NCI-H510A (cell line): Measurements from ENCODE around the gene TENT4B.
A peak's percentile ranks its signal among the peaks of the same experiment; 100 is the strongest.

Experiments
- DNase-seq: peaks from one replicate; lab custom pipeline; 2025; lab: John Stamatoyannopoulos, UW

TENT4B gene

DNA sequence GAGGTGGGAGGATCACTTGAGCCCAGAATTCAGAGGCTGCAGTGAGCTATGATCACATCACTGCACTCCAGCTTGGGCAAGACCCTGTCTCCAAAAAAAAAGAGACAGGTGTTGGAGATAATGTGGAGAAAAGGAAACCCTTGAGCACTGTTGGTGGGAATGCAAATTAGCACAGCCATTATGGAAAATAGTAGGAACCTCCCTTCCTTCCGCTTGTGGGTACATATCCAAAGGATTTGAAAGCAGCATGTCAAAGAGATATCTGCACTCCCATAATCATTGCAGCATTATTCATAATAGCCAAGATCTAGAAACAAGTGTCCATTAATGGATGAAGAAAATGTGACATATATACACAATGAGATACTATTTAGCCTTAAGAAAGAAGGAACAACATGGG is 103.5 kb downstream of the TENT4B start:
- DNase-seq = no peak

DNA sequence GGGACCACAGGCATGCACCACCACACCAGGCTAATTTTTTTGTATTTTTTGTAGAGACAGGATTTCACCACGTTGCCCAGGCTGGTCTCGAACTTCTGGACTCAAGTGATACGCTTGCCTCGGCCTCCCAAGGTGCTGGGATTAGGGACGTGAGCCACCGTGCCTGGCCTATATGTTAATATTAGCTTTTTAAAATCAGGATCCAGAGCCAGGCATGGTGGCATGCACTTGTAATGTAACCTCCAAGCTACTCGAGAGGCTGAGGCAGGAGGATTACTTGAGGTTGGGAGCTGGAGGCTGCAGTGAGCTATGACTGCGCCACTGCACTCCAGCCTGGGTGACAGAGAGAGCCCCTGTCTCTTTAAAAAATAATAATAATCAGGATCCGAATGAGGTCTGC is 104.8 kb downstream of the TENT4B start:
- DNase-seq = no peak

DNA sequence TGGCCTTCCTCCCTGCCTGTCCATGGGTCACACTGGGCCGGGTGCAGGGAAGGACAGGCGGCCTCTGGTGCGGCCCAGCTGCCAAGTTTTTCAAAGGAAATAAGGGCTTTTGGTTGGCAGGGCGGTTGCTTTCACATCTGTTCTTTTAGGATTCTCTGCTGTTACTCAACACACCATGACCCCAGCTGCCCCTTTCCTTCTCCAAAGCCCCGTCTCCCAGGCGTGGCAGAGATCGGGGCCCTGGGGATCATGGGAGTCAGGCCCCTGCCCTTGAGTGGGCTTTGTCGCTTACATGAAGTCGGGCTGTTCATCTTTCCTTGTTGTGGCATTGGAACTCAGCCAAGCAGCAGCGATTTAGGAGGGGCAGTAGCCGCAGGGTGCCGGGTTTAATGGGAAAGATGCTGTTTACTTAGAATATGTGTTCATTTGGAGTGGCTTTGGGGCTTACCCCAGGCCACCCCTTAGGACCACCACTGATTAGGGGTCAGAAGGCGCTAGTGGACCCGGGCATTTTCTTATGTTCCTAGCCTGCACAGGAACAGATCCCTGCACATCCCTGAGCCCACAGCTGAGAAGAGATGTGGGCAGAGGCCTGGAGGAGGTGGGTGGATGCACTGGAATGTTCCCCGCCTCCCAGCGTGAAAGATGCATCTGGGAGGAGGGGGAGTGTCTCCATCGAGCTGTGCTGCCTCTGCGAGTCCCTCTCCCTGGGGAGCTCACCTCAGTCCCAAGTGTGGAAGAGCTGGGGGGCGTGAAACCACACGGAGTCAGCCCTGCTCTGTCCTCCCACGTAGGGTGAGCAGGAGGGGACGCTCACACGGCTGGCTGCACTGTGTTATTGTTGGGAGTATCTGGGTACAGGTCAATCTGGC is 106.5 kb downstream of the TENT4B start:
- DNase-seq = peak; percentile 37

DNA sequence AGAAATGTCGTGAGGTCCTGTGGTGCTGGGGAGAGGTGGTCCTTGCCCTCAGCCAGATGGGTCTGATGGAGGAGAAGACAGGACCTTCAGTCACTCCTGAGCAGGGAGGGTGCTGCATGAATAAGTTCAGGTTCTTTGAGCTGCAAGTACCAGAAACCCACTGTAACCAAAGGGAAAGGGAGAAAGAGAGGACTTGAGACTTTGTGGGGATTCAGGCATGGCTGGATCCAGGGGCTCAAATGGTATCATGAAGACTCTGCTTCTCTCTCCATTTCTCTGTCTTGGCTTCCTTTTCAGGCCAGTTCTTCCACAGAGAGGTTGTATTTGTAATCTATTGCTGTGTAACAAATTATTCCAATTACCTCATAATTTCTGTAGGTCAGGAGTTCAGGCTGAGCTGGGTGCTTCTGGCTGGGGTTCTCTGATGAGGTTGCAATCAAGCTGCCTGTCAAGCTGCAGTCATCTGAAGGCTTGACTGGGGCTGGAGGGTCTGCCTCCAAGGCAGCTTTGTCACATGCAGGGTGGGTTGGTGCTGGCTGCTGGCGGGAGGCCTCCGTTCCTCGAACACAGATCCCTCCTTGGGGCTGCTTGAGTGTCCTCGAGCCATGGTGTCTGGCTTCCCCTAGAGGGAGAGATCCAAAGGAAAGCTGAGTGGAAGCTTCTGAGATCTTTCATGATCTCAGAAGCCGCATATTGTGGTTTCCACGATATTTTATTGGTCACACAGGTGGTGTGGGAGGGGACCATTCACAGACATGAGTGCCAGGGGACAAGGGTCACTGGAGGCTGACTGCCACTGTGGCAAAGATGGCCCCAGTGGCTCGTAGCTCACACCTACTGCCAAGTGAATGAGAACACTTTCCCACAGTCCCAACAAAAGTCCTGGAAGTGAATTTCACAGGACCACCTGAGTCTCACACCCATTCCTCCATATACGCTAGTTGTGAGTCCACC is 107.4 kb downstream of the TENT4B start:
- DNase-seq = no peak

DNA sequence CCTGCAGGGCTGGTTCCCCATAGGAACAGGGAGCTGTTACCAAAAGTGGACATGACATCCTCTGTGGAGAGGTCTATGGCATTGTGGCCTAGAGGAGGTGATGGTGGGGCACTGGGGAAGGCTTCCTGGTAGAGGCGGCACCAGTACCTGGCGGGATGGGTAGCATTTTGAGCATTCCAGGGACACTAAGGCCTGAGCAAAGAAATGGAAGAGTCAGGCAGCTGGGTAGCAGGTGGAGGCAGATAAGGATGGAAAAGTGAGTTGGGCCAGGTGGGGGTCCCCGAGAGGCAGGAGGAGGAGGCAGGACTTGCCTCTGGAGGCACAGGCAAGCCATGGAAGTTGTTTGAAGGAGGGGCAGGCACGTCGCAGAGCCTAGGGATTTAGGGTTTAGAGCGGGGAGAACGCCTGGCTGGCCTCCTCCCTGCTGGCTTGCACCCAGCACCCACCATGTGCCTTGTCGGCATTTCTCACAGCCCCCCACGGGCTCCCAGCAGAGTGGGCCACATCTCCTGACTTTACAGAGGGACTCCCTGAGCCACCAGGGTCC is 108.1 kb downstream of the TENT4B start:
- no peak for DNase-seq

DNA sequence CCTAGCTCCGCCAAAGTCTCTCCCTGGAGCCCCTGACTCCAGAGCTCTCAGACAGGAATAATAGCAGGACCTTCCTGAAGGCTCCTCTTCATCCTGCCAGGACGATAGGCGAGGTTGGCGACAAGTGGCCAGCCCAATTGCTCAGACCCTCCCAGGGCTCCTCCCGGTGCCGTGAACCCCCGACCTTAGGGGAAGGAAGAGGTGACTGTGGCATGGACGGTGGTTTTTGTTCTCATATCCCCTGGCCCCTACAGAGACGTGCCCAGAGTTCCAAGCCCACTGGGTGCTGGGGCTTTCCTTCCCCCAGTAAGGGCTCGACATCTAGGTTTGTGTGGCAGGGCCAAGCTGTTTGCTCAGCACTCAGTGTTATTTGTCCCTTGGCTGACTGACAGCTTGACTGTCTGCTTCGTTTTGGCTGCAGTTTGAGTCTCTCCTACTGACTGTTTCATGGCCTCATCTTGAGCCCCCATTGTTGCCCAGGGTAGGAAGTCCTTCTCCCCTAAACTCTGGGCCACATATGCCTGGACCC is 108.7 kb downstream of the TENT4B start:
- DNase-seq = no peak

DNA sequence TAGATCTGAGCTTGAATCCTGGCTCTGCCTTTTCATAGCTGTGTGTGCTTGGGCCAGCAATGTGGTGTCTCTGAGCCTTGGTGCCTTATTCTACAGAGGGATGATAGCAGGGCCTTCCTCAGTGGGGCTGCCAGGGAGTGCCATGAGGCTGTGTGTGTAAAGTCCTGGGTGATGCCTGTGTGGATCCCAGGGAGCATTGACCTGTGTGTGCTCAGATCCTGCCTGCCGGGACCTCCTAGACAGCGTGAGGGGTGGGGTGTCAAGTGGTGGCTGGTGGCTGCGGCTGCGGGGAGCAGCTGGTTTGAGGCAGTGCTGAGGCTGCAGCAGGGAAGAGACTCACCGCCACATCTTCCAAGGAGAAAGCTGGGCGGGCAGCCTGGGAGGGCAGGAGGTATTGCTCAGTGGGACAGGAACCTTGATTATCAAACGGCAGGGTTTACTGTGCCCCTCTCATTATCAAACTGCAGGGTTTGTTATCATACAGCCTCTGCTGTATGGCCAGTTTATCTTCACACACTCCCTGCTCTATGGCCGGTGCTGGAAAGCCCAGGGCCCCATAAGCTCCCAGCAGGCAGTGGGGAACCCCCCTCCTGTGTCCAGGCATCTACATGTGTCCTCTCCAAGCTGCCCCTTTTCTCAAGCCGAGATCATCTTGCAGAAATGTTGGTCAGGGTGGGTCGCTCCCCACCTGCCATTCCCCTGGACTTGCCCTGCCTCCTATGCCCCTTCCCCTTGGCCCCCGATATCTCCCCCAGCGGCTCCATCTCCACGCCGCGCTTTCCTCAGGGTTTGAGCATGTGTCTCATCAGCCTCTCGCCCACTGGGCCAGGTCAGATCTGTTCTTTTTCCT is 110.2 kb downstream of the TENT4B start:
- DNase-seq = no peak

DNA sequence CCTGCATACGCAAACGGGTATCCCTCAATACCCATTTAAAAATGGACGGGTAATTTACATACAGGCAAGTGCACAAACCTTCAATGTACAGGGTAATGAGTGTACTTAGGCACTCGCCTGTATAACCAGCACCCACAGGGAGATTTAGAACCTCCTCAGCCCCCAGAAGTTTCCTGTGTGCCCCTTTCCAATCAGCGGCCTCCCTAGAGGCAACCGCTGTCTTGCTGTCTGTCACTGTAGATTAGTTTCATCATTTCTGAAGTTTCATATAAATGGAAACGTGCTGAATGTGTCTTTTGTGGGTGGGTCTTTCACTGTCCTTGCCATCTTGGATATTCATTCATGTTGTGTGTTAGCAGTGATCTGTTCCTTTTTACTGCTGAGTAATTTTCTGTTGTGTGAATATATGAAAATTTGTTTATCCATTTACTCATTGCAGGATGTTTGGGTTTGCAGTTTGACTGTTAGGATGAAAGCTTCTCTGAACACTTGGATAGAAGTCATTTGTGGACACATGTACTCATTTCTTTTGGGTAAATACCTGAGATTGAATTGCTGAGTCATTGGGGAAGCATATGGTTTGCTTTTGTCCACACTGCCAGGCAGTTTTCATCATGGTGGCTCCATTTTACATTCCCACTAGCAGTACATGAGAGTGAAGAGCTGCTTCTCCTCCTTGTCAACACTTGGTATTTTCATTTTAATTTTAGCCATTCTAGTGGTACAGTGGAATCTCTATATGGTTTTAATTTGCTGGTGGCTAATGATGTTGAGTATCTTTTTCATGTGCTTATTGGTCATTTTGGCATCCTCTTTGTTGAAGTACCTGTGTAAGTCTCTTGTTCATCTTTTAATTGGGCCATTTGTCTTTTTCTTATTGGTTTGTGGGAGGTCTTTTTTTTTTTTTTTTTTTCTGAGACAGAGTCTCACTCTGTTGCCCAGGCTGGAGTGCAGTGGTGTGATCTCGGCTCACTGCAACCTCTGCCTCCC is 111.1 kb downstream of the TENT4B start:
- DNase-seq = no peak

DNA sequence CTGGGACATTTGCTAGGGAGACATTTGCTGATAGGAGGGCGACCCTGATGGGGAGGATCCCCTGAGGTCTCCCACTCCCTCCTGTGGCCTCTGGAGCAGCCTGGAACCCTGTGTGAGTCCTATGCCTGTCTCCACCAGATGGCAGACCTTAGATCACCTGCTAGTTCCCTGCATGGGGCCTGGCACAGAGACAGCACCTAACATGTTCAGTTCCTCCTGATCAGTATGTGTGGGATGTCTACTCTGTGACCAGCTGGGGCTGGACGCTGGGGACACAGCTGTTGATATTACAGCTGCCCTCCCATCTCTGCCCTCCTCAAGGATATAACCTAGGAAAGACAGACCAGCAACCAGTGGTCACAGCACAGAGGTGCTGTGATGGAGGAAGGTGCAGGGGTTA is 112.2 kb downstream of the TENT4B start:
- DNase-seq = peak; percentile 70

DNA sequence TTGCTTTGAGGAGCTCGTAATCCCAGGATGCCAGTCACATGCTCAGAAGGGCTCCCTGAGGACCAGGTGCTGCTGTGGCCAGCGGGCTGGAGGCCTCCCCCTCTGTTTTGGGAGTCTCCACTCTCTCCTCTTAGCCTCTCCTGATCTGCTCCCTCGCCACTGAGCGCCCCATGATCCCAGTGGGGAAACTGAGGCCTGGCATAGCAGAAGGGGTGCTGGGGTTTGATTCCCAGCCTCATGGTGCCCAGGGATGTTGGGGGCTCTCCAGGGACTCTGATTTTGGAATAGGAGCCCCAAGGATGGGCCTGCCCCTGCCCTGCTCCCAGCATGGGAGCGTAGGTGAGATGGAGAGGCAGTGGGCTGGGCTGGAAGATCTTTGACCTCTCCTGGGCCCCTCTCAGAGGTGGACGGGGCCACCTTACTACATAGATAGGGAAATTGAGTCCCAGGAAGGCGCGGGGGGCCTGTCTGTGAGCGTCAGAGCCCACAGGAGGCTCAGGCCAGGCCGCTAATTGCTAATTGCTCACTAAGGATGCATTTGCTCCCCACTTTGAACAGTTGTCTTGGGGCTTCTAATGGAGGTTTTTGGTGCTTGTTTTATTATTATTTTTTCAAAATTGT is 112.7 kb downstream of the TENT4B start:
- no peak for DNase-seq

DNA sequence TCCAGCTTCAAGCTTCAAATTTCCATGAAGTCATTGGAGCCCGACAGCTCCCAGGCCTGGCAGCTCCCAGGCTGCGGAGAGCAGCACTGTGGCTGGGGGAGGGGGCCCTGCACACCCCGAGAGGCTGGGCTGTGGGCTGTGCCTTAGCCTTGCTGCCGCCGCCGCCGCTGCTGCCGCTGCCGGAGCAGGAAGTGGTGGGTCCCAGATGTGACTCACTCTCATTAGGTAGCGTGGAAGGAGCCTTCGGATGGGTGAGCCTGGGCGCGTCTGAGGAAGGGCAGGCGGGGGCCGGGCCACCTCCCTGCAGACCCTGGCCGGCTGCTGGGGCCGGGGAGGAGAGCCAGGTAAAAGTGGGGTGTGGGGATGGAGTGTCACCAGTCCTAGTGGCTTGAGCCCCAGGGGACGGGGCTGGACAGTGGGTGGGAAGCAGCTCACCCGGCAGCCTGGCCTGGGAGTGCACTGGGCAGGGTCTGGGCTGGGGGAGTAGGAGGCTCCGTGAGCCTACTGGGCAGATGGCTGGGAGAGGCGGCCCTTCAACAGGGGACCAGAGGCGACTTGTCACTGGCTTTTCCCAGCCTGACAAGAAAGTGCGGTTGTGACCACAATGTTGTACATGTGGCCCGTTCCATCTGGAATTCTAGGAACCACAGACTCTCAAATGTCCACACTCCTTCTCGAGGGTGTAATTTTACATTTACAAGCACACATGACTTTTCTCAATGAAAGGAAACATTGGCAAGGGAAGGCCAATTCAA is 113.4 kb downstream of the TENT4B start, which contains the start of gene ADCY7:
Gene ADCY7 (plus strand): TSS at position 215 of the 755 bp plus-strand sequence. CDS start 21,629 bp downstream, outside the sequence.
- peak; percentile 65 for DNase-seq

DNA sequence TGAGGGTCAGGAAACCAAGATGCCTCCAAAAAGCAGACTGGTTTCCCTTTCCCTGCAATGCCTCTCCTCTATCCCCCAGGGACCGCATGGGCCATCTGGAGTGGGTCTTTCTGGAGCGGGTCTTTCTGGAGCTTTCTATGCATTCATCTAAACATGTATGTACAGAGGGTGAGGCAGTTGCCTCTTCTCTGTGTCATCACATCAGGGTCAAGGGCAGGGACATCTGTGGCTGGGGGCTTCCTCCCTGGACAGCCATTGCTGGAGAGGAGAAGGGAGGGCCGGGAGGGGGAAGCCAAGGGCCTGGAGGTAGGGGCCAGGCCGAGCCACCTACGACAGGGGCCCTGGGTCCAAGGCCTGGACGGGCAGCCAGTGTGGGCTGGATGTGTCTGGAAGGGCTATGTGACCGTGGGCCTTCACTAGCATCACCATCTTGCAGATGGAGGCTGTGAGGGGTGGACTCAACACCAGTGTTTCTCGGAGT is 114.1 kb downstream of the TENT4B start:
- no peak for DNase-seq

DNA sequence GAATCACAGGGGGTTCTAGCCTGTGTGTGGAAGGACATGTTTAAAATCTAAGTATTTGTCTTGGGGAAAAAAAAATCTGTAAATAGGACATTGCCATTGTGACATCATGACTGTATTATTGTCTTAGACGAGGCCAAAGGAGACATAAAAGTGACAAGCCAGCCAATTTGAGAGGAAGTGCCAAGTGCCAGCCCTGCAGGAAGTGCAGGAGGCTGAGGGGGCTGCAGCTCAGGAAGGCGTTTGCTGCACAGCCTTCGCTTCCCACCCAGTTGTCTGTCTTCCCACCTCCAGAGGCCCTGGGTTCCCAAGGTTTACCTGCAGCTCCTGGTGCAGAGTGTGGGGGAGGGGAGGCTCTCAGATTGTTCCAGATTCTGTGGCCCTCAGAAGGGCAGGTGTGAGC is 114.5 kb downstream of the TENT4B start:
- no peak for DNase-seq

DNA sequence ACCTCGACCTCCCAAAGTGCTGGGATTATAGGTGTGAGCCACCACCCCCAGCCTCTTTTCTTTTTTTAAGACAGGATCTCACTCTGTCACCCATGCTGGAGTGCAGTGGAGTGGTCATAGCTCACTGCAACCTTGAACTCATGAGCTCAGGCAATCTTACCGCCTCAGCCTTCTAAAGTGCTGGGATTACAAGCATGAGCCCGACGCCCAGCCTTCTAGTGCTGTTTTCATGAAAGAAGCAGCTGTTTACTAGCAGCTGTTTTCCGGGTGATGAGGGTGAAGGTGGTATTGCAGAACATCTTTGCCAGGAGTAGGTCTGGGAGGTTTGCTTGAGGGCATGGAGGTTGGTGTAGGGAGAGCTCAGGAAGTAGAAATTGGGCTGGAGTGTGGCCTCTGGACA is 115.2 kb downstream of the TENT4B start:
- no peak for DNase-seq

DNA sequence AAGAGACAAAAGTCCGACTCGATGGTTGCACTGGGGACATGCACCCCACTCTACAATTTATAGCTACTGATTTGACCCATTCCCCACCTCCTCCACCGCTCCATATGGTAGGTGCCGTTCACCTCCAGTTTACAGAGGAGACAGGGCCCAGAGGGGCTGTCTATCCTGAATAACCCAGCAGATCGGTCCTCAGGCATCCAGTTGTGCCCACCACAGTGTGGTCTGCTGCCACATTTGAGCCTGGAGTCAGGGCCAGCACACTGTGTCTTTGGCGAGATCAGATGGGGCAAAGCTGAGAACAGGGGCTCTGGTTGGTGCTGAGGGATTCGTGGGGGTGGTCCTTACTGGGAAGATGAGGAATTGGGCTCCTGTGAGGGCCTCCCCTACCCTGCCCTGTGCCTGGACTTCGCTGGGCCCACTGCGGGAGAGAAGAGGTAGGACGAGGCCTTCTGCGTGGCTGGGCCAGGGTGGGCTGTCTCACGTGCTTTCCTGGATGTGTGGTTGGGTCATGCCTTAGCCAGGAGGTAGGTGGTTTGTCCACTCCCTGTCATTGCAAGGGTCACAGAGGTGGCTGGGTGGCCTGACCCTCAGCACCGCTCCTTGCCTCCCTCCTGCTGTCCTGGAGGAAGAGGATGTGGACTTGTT is 116.1 kb downstream of the TENT4B start:
- DNase-seq = no peak

DNA sequence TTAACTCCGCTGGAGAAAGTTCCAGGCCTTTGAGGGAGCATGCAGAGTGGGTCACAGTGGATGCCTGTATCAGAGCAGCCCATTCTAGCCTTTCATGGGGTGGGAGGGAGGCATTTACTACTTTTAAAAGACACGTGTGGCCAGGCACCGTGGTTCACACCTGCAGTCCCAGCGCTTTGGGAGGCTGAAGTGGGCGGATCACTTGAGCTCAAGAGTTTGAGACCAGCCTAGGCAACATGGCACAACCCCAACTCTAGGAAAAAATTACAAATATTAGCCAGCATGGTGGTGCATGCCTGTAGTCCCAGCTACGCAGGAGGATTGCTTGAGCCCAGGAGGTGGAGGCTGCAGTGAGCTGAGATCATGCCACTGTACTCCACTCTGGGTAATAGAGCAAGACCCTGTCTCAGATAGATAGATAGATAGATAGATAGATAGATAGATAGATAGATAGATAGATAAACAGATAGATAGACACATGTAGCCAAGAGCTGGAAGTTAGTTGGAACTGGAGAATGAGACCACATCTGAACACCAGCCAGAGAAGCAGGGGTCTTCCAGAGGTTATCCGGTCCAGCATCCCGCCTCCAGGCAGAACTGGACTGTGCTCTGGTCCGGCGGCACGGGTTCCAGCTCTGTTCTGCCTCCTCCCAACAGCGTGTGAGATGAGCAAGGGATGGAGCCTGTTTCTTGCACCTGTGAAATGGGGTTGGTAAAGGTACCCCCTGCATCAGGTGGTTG is 116.8 kb downstream of the TENT4B start:
- no peak for DNase-seq

DNA sequence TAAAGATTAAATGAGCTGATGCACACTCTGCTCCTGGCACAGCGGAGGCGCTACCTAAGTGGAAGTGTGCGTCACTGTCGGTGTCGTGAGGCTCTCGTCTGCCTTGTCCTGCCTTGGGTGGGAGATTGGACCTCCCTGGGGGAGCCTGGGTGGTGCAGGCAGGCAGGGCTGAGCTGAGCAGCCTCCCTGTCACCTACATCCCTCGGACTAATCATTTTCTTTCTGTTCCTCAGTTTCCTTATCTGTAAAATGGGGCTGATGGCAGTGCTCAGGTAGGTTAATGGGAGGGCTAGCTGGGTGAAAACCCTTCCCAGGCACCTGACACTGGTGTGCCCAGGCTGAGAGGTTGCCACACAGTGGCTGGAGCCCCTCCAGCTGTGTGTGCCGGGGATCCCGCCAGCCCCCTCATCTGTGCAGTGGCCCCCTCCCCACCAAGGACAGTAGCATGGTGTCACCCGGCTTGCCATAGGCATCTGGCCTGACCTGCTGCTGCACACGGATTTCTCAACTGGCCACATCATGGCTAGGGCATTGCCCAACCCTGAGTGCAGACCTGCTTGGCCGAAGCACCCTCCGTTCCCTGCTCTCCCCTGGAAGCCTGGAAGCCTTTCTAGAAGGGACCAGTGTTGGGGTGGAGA is 117.5 kb downstream of the TENT4B start:
- no peak for DNase-seq
